HG03175 (cell line): ENCODE data around the gene MST1.

Experiments used
- ATAC-seq: cut with Tn5 transposase; IDR thresholded peaks from one replicate; pipeline ENCODE4 v1.9.1; 2021; ENCODE audit warnings: mild to moderate bottlenecking, moderate library complexity; ENCODE audit not compliant: unreplicated experiment

The MST1 gene

DNA sequence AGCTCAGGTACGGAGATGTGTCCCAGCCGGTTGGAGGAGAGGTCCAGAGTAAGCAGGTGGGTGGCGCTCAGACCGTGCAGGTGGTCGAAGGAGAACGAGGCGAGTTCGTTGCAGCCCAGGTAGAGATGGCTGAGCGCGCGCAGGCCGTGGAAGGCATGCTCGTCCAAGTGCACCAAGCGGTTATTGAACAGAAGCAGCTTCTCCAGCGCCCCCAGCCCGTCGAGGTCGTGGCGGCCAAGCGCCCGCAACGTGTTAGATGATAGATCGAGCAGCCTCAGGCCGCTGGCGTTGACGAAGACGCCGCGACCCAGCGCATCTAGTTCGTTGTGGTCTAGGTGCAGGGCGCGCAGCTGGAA, 29.6 kb upstream of the MST1 start:
- no peak for ATAC-seq

- no peak for ATAC-seq
Measured at GRCh38 chr3:49717959-49718857, 28.9 kb upstream of the MST1 start.

GRCh38 chr3:49717211-49717958, 28.1 kb upstream of the MST1 start:
- ATAC-seq: no peak

GRCh38 chr3:49716691-49717210, 27.5 kb upstream of the MST1 start:
- ATAC-seq: no peak

DNA sequence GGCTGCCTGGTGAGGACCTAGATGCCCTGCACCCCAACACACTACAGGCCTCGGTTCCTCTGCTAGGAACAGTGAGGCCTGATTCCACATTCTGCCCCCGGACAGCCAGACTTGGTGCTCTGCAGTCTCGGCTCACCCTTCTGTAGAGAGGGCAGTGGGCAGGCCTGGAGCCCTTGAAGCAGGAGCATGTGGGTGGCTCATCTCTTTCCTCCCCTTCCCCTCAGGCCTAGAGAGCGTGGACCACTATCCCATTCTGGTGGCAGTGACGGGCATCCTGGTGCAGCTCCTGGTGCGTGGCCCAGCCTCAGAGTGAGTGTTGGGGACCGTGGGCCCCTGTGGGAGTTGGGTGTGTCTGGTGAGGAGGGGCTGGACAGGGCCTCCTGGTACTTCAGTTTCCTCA, 26.9 kb upstream of the MST1 start:
- ATAC-seq: no peak

GRCh38 chr3:49715611-49716121, 26.4 kb upstream of the MST1 start:
- ATAC-seq: no peak

DNA sequence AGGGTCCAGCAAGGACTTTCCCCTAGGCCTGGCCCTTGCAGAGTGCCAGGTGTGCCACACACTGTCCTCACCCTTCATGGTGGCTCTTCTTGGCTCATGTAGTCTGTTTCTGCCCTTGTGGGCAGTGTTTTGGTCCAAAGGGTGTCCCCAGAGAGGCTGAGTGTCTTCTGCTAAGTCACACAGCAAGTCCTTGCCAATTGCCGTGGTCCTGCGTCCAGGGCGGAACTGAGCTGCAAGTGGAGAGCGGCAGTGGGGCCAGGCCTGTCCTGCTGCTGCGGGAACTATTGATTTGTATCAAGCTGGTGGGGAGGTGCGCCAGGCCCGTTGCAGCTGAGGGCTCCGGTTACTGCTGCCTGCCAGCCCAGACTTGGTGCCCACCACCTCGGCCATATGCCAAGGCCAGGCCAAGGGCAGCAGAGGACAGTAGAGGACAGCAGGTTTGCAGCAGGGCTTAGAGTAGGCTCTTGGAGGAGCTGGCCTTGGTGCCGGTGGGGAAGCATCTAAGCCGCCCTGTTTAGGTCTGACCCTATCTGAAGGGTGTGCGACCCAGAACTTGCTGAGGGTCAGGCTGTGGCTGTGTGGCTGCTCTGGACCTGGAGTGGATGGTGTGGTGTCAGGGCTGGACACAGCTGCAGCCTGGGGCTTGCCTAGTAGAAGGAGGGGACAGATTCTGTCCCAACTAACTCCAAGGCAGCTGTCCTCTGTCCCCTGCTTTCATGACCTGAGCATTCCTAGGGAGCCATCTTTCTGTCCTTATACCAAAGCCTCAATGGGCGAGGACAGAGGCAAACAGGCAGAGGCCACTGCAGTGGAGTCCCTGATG, 25.7 kb upstream of the MST1 start:
- ATAC-seq: no peak

DNA sequence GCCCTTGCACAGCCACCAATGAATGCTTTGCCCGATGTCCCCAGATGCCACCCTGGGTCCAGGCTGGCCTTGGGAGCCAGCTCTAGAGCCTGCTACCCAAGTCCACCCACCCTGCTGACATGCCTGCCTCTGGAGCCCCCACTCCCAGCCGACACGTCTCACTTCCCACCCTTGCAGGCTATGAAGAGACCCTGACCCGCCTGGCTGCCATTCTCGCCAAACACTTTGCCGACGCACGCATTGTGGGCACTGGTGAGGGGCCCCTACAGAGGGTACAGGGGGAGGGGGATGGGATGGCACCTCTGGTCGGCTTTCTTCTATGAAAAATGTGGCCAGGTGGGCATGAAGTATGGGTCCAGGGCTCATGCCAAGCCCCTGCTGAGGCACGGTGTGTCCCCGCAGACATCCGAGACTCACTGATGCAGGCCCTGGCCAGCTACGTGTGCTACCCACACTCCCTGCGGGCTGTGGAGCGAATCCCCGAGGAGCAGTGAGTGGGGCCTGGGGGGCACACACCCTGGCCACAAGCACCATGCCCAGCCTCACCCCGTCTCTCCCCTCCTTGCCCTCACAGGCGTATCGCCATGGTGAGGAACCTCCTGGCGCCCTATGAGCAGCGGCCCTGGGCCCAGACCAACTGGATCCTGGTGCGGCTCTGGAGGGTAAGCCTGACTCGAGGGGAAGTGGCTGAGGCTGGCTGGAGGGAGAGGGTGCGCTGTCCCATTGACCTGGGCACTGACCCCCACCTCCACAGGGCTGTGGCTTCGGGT, 24.2 kb upstream of the MST1 start:
- ATAC-seq: no peak

DNA sequence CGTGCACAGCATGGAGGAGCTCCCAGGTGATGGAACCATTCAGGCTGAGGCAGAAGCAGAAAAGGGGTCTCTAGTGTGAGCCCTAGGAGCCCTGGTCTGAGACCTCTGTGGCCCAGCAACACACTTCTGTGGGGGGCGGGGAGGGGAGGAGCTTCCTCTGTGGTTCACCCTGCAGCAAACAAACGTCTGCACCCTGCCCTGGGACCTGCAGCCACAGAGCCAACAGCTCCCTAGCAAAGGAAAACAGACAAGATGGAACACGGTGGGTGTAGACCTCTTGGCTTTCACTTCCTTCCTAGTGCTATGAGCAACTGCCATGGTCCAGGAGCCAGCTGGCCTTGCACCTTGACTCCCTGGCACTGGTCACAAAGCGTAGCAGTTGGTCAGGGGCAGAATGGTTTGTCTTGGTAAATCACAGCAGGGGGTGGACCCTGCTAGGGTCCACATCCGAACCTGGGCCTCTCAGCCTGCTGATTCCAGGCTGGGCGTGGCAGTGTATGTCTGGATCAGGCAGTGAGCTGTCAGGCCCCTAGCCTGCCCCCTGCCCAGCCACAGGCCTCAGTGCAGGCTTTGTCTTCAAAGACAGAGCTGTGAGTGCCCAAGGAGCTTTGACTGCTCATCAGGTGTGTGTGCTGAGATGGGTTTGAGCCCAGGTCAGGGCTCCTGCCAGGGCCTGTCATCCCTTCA, 23.5 kb upstream of the MST1 start:
- ATAC-seq: no peak

- no peak for ATAC-seq
Measured at GRCh38 chr3:49712166-49712565, 22.9 kb upstream of the MST1 start.

DNA sequence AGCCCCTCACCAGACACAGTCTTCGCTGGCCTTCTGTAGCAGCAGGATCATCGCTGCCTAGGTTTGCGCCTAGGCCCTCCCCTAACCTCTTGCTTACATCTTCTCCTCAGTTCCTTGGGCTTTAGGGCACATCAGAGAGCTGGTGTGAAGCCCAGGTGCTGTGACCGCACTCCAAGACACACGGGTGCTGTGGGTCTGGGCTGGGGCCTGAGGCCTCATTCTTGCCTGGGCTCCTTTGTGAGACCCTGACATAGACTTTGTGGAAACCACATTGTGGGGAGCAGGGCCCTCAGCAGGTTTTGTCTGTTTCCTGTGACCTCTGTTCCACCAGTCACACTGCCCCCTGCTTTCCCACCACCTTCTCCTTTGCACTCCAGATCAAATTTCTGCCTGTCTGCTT, 22.2 kb upstream of the MST1 start:
- no peak for ATAC-seq

GRCh38 chr3:49709852-49710251, 20.6 kb upstream of the MST1 start:
- ATAC-seq: no peak

DNA sequence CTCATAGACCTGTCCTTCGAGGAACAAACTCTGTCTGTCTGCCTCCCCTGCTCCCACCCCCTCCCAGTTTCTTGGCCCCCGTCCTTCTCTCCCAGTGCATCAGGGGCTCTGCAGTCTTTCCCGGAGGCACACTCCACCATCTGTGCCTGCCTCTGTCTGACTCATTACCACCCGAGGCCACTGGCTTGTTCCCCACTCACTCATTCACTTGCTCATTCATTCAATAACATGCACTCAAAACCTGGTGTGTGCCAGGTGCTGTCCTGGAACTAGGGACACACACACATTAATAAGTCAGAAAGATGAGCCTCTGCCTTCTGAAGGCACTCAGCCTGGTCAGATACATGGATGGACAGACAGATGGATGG, 17.8 kb upstream of the MST1 start:
- no peak for ATAC-seq

- no peak for ATAC-seq
Measured at GRCh38 chr3:49706456-49707112, 17.3 kb upstream of the MST1 start.

GRCh38 chr3:49705390-49705960, 16.2 kb upstream of the MST1 start:
- no peak for ATAC-seq

DNA sequence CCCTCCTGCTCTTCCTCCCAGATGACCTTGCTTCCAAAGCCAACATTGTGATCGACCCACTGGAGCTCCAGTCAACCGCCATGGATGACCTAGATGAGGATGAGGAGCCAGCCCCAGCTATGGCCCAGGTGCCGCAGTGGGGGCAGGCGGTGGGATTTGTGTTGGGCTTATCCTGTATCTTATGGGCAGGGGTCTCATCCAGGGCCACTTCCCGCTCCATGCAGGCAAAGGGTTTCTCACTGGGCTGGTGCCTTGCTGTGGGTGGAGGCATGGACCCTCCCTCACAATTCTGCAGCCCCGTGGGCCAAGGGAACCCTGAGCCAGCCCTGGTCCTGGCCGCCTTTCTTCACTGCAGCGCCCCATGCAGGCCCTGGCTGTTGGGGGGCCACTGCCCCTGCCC, 15.4 kb upstream of the MST1 start:
- ATAC-seq: no peak

- no peak for ATAC-seq
Measured at GRCh38 chr3:49703956-49704355, 14.7 kb upstream of the MST1 start.

DNA sequence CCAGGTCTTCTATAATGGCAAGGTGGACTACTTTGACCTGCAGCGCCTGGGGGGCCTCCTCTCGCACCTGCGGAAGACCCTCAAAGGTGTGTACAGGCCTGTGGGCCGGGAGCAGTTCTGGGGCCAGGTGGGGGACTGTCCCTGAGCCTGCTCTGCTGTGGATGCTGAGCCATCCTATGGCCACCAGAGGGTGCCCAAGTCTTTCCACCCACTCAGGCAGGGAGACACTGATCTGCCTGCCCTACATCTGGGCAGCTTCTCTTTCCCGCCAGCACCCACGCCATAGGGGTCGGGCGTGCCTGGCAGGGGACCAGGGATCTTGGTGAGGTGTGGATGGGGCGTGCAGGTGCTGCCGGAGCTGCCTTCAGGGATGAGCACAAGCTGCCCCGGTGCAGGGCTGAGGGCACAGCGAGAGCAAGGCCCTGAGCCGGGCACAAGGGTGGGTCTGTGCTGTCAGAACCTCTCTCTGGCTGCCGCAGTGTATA, 14.2 kb upstream of the MST1 start:
- ATAC-seq: peak; percentile 77

DNA sequence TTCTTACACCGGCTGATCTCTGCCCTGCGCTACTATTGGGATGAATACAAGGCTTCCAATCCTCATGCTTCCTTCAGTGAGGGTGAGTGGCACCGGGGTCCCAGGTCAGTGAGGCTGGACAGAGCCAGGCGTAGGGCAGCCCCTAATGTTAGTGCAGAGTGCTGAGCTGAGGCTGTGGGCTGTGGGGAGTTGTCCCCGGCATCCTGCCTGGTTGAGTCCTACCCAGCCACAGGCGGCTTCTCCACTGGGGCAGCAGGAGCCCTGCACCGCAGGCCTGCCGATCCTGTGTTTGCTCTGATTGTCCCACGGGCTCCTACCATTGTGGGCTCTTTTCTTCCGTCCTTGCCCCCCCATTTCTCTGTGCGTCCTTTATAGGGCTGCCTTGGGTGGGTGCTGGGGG, 13.4 kb upstream of the MST1 start:
- no peak for ATAC-seq
